ENCODE results near the gene MFSD1.

GRCh38 chr3:158804441-158804840 lies 2.6 kb downstream of the MFSD1 start:
- no peak for TF ChIP-seq EZH2phosphoT487 (IDR thresholded peaks at IDR 0.05)
- TF ChIP-seq CTCF (IDR thresholded peaks at IDR 0.05): no peak
- no peak for TF ChIP-seq EZH2 (IDR thresholded peaks at IDR 0.05)
